ENCODE results near the gene SIX2. TPM values are rescaled to one million over a fixed set of nuclear protein-coding genes. Genes with fewer than 3 reads are reported as not detected.

Gene SIX2
- total RNA-seq, 4 donors from 2014 or later: 0.14 to 0.32 TPM; not detected in 2

DNA sequence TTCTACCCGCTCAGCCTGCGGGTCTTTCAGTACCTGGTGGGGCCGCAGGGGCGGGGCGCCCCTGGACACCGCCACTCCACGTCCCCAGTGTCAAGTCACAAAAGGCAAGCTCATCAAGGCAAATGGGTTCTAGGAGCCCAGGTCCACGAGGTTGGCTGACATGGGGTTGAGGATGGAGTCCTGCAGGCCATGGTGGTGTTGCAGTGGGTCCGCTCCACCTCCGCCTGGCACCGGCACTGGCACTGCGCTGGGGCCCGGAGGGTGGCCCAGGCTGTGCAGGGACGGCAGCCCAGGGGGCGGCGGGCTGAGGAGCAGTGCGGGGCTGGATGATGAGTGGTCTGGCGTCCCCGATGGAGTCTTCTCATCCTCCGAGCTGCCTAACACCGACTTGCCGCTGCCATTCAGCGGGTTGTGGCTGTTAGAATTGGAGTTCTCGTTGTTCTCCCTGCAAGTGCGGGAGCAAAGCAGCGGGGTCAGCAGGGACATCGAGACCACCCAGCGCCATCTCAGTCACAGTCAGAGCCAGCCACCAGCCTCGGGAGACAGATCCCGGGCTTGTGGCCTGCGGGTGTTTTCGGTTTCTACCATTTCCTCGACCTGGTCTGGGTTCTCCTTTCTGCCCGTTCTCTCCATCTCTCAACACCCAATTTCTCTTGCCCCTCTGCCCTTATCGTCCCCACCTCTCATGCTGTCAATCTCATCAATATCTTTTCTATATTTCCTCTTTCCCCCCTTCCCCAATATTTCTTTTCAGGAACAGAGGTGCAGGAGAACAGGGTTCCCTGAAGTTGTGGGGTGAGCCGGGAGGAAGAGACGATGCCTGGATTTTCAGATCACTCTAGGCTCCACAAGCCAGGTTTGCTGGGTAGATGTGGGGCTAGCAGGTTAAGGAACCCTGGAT, 3.0 kb downstream of the SIX2 start:
- no peak overlapping the region for H3K27ac ChIP-seq
- peaks cover 100% of the 10 kb centered on the region for H3K27me3 ChIP-seq
- peaks cover 7 to 45% (median 38%) of the 10 kb centered on the region in 4 donors for H3K4me1 ChIP-seq
- no peak for TF ChIP-seq POLR2A (IDR thresholded peaks at IDR 0.05)
- TF ChIP-seq, protein P1, sequence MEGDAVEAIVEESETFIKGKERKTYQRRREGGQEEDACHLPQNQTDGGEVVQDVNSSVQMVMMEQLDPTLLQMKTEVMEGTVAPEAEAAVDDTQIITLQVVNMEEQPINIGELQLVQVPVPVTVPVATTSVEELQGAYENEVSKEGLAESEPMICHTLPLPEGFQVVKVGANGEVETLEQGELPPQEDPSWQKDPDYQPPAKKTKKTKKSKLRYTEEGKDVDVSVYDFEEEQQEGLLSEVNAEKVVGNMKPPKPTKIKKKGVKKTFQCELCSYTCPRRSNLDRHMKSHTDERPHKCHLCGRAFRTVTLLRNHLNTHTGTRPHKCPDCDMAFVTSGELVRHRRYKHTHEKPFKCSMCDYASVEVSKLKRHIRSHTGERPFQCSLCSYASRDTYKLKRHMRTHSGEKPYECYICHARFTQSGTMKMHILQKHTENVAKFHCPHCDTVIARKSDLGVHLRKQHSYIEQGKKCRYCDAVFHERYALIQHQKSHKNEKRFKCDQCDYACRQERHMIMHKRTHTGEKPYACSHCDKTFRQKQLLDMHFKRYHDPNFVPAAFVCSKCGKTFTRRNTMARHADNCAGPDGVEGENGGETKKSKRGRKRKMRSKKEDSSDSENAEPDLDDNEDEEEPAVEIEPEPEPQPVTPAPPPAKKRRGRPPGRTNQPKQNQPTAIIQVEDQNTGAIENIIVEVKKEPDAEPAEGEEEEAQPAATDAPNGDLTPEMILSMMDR (IDR thresholded peaks at IDR 0.05): no peak
- TF ChIP-seq EP300 (IDR thresholded peaks at IDR 0.05; ENCODE audit: low read depth): no peak
- WGBS, 2 donors (ENCODE audit: low coverage in 1 of 2): 63 to 67% methylated on average over 12 to 36 of the region's 37 CpGs
- no peaks in the 10 kb centered on the region for H3K36me3 ChIP-seq
- DNase-seq: no peak
- in situ Hi-C loops (cut with MboI; ENCODE audit: low pct_ligation_motif_present in 1 of 4, low pct_unique_long_range_greater_than_20kb in 1 of 4, low sequenced_read_pairs in 3 of 4) (no loop called here), intact Hi-C loops (cut with DNase I; ENCODE audit: low total_unique reads) (no loop called here)
- H3K4me3 ChIP-seq: no peak overlapping the region
- no peaks in the 10 kb centered on the region for H3K9me3 ChIP-seq

DNA sequence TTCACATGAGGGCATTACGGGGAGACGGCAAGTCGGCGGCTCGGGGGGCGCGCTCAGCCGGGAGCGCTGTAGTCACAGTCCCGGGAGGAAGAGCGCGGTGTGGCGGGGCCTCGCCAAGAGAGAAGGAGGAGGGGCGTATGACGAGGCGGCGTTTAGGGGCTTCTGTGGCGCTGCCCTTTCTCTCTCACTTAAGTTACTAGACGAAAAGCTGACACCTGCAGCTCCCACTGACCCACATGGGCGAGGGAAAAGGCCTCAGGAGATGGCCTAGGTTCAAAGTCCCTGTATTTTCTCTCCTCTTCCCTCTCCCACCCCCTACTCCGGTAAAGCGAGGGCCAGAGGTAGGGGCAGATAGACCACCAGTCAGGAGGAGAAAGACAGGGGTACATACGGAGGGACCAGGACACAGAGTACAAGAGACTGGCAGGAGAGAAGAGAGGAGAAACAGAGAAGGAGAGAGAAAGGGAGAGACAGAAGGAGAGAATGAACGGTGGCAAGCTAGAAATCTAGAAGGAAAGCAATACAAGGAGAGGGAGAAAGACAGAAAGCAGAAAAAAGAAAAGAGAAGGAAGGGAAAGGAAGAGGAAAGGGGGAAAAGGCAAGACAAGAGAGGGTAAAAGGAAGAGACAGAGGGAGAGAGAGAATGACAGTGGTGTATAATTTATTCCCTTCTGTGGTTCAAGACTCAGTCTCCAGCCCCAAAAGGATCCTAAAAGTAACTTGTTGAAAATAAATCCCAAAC, 3.8 kb downstream of the SIX2 start:
- 17 to 30% methylated on average over 2 to 25 of the region's 25 CpGs for WGBS, 2 donors (ENCODE audit: low coverage in 1 of 2)
- DNase-seq: no peak
- intact Hi-C loops (cut with DNase I; ENCODE audit: low total_unique reads) (no loop called here), in situ Hi-C loops (cut with MboI; ENCODE audit: low pct_ligation_motif_present in 1 of 4, low pct_unique_long_range_greater_than_20kb in 1 of 4, low sequenced_read_pairs in 3 of 4) (no loop called here)
- Histone ChIP-seq H3K4me1 (peaks cover 14 to 51% (median 43%) of the 10 kb centered on the region in 4 donors), H3K36me3 (no peaks in the 10 kb centered on the region), H3K27me3 (peaks cover 100% of the 10 kb centered on the region), H3K4me3 (no peak overlapping the region), H3K27ac (no peak overlapping the region), H3K9me3 (no peaks in the 10 kb centered on the region)
- TF ChIP-seq POLR2A (IDR thresholded peaks at IDR 0.05): no peak
- TF ChIP-seq, protein P1 (IDR thresholded peaks at IDR 0.05): no peak
- no peak for TF ChIP-seq EP300 (IDR thresholded peaks at IDR 0.05; ENCODE audit: low read depth)
- no peak for TF ChIP-seq POLR2AphosphoS5 (IDR thresholded peaks at IDR 0.05)

DNA sequence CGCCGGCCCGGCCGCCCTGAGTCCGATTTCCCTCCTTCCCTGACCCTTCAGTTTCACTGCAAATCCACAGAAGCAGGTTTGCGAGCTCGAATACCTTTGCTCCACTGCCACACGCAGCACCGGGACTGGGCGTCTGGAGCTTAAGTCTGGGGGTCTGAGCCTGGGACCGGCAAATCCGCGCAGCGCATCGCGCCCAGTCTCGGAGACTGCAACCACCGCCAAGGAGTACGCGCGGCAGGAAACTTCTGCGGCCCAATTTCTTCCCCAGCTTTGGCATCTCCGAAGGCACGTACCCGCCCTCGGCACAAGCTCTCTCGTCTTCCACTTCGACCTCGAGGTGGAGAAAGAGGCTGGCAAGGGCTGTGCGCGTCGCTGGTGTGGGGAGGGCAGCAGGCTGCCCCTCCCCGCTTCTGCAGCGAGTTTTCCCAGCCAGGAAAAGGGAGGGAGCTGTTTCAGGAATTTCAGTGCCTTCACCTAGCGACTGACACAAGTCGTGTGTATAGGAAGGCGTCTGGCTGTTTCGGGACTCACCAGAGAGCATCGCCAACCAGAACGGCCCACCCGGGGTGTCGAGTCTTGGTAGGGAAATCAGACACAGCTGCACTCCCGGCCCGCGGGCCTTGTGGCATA, 4.6 kb downstream of the SIX2 start:
- WGBS, 2 donors (ENCODE audit: low coverage in 1 of 2): 5% methylated on average over 40 of the region's 45 CpGs; no CpG with 5 or more reads in 1 of the 2 donors
- intact Hi-C loops (cut with DNase I; ENCODE audit: low total_unique reads): no loop called here
- TF ChIP-seq POLR2A (IDR thresholded peaks at IDR 0.05): no peak
- TF ChIP-seq, protein P1 (IDR thresholded peaks at IDR 0.05): no peak
- no peak for TF ChIP-seq EP300 (IDR thresholded peaks at IDR 0.05; ENCODE audit: low read depth)
- no peak for TF ChIP-seq POLR2AphosphoS5 (IDR thresholded peaks at IDR 0.05)
- Histone ChIP-seq H3K36me3 (no peaks in the 10 kb centered on the region), H3K4me3 (peak overlapping the region in 2 of 4 donors; percentile 6 to 37), H3K27ac (no peak overlapping the region), H3K4me1 (peaks cover 14 to 45% (median 37%) of the 10 kb centered on the region in 4 donors), H3K9me3 (no peaks in the 10 kb centered on the region), H3K27me3 (peaks cover 100% of the 10 kb centered on the region)
- in situ Hi-C loops (cut with MboI; ENCODE audit: low pct_ligation_motif_present in 1 of 4, low pct_unique_long_range_greater_than_20kb in 1 of 4, low sequenced_read_pairs in 3 of 4): no loop called here
- no peak for DNase-seq
